GM21576 (cell line): Measurements from ENCODE around the gene SRF.

Experiments used
- ATAC-seq: cut with Tn5 transposase; IDR thresholded peaks from one replicate; pipeline ENCODE4 v1.9.1; 2021; ENCODE audit warnings: mild to moderate bottlenecking, moderate library complexity; ENCODE audit not compliant: unreplicated experiment

Gene SRF

GRCh38 chr6:43181621-43181941, 10.5 kb downstream of the SRF start:
- no peak for ATAC-seq

DNA sequence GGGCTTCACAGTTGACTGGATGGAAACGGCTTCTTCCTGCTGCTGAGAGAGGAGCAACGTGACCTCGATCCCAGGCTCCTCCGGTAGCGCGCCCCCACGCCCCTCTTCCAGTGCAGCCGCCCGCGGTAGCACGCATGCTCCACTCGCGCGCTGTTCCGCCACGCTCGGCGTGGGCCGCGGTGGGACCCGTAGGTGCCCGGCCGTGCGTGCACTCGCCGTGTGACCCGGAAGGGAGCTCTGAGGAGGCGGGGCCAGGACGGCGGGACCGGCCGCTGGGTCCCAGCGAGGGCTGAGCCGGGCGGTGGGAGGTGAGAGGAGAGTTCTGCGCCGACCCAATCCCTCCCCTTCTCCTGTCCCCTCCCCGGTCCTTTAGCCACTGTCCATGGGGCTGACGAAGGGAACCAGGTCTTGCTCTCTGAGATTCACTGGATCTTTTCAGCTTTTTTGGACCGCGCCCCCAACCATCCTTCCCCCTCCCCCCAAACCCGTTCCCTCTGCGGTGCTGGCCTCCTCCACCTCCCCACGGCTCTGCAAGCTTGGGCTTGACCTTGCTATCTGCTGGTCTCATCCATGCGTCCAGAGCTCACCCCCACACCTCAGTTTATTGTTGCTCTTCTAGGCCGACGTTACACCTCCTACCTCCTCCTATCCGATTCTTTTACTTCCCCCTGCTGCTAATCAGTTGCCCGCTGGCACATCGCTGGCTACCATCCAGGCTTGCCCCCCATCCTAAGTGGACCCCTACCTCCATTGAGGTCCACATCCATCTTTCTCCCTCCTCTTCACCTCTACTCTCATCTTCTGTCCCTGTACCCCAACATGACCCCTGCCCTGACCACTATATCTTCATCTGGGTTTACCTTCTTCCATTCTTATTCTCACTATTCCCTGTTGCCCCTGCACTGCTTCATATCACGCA, 11.1 kb downstream of the SRF start, which contains the start of gene CUL9:
Gene CUL9 (plus strand): TSS at position 255 of the 919 bp plus-strand sequence. CDS start 2,115 bp downstream, outside the sequence.
- peak; percentile 85 for ATAC-seq

GRCh38 chr6:43183441-43183840, 12.4 kb downstream of the SRF start:
- ATAC-seq, result no peak

GRCh38 chr6:43184268-43184985, 13.4 kb downstream of the SRF start:
- no peak for ATAC-seq

- no peak for ATAC-seq
Observed at GRCh38 chr6:43185391-43185985, 14.4 kb downstream of the SRF start.

DNA sequence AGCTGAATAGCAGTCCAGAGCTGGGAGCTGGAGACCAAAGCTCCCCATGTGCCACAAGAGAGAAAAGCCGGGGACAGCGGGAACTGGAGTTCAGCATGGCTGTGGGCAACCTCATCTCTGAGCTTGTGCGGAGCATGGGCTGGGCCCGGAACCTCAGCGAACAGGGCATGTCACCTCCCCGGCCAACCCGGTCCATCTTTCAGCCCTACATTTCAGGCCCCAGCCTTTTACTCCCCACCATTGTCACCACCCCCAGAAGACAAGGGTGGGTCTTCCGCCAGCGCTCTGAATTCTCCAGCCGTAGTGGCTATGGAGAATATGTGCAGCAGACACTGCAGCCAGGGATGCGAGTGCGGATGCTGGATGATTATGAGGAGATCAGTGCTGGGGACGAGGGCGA, 14.9 kb downstream of the SRF start:
- ATAC-seq, result no peak

DNA sequence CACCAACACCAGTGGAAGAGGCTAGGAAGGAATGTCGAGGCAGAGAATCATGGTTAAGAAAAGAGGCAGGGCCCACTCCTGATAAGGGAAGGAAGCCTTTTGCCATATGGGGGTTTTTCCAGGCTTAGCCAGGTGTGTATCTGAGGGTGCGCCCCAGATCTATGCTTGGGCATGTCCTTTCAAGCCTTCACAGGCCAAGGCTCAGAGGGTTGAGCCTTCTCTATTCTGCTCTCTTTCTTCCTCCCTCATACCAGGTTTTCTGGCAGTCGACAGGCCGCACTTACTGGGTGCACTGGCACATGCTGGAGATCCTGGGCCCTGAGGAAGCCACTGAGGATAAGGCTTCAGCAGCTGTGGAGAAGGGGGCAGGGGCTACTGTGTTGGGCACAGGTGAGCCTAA, 15.6 kb downstream of the SRF start:
- ATAC-seq, result no peak

GRCh38 chr6:43187821-43188220, 16.8 kb downstream of the SRF start:
- no peak for ATAC-seq

- ATAC-seq, result no peak
Observed at GRCh38 chr6:43188426-43188825, 17.4 kb downstream of the SRF start.

DNA sequence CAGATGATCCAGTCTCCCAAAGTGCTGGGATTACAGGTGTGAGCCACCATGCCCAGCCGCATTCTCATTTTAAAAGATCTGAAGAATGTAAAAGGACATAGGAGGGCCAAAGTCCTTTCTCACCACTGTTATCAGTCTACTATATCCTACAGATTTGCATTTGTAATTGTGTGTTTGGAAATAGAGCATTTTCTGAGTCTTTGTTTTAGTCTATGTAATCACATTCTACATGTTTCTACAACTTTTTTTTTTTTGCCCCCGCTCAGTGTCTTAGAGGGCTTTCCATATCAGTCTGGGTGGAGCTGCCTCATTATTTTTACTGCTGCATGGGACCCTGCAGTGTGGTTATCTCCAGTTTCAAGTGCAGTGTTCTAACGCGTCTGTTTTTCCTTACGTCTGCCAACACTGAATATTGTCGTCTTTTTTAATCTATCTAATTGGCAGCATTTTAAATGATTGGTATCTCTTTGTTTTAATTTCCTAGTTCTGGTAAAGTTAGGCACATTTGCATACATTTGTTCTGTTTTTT, 18.8 kb downstream of the SRF start:
- no peak for ATAC-seq

GRCh38 chr6:43192911-43193310, 21.8 kb downstream of the SRF start:
- no peak for ATAC-seq

DNA sequence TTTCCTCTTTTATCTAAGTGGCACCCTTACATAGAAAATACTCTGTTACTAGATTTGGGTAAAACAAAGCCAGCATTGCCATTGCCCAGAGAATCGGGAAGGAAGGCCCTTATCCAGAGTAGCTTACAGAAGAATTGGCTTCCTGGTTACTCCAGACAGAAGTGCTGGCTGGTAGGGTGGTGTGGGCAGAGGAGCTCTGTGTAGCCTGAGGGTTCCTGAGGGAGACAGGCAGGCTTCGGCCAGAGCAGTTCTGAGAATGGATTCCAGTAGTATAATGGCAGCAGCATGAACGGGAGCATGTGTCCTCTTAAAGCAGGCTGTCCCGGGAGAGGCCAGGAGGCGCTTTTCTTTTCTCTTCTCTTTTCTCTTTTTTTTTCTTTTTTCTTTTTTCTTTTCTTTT, 22.9 kb downstream of the SRF start:
- no peak for ATAC-seq

GRCh38 chr6:43196337-43196736, 25.3 kb downstream of the SRF start:
- ATAC-seq, result no peak

DNA sequence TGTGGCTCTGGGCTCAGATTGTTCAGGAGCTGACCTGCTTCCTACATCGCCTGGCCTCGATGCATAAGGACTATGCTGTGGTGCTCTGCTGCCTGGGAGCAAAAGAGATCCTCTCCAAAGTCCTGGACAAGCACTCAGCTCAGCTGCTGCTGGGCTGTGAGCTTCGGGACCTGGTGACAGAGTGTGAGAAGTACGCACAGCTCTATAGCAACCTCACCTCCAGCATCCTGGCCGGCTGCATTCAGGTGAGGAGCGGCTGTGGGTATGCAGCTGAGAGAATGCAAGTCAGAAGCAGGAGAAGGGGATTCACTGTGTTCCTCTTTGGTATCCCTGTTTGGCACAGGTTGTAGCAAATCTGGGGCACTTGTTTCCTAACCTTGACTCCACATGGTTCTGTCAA, 28.8 kb downstream of the SRF start:
- no peak for ATAC-seq

- ATAC-seq, result no peak
Observed at GRCh38 chr6:43200541-43200940, 29.5 kb downstream of the SRF start.

DNA sequence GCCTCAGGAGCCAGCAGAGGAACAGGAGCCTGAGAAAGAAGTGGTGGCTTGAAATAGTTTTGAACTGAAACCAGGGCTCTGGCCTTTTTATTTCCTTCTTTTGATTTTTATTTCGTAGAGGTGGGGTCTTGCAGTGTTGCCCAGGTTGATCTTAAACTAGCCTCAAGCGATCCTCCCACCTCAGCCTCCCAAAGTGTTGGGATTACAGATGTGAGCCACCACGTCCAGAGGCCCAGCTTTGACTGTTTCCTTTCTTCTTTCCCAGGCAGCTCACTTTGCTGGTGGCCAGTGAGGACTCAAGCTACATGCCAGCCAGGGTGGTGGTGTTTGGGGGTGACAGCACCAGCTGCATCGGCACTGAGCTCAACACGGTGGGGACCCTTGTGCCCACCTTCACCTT, 31.4 kb downstream of the SRF start:
- no peak for ATAC-seq

GRCh38 chr6:43203029-43203717, 32.1 kb downstream of the SRF start:
- no peak for ATAC-seq

DNA sequence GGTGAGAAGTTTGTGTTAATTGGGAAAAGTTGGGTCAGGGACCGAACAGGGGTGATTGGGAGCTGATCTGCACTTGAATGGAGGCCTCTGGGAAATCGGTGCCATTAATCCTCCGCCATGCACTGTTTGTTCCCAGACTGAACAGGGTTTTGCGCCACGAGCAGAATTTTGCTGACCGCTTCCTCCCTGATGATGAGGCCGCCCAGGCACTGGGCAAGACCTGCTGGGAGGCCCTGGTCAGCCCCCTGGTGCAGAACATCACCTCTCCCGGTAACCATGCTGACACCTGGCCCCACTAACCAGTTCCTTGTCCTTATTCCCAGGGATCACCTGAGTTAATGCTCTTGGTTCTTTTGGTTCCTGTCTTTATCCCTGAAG, 32.6 kb downstream of the SRF start:
- no peak for ATAC-seq

GRCh38 chr6:43204271-43205105, 33.4 kb downstream of the SRF start:
- ATAC-seq, result no peak

DNA sequence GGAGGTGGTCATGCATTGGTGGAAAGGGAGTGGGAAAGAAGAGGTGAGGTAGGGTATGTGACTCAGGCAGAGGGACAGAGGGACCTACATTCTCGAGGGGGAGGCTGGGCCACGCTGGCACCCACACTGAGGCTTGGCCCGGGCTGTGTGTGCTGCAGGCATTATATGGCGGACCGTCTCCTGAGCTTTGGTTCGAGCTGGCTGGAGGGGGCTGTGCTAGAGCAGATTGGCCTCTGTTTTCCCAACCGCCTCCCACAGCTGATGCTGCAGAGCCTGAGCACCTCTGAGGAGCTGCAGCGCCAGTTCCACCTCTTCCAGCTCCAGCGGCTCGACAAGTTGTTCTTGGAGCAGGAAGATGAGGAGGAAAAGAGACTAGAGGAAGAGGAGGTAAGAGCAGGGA, 34.8 kb downstream of the SRF start:
- no peak for ATAC-seq
